Measurements from ENCODE around the gene NTF3.
A peak's percentile ranks its signal among the peaks of the same experiment; 100 is the strongest.

The NTF3 gene

DNA sequence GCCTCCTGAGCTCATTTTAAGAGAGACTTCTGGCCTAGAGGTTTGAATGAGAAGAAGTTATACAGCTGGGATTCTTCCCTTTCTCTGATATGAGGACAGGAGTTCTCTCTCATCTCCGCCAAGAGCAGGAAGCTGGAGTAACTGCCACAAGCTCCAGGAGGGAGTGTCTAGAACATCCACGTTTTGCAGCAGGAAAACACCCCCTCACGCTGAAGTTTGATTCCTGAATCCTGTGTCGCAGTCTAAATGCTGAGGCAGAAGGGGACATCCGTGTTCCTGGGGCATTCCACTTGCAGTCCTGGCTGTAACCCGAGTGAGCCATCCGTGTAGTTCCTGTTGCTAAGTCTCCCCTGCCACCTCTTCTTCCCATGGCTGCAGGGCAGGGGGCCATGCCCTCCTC is 38.3 kb downstream of the NTF3 start:
- TF ChIP-seq Cebpa-rat (IDR thresholded peaks at IDR 0.05): no peak
- no peaks in the 10 kb centered on the region for H3K9me3 ChIP-seq
- no peaks in the 10 kb centered on the region for H4K20me1 ChIP-seq
- no peaks in the 10 kb centered on the region for H3K36me3 ChIP-seq
- H3K4me1 ChIP-seq: no peaks in the 10 kb centered on the region
- H3K9ac ChIP-seq: no peak overlapping the region
- H3K27me3 ChIP-seq: no peaks in the 10 kb centered on the region
- H3K4me2 ChIP-seq: no peak overlapping the region
- H3K27ac ChIP-seq: no peak overlapping the region
- H3K4me3 ChIP-seq: no peak overlapping the region

GRCh38 chr12:5470703-5471102 is 38.8 kb downstream of the NTF3 start:
- Histone ChIP-seq H3K4me1 (no peaks in the 10 kb centered on the region), H3K9me3 (no peaks in the 10 kb centered on the region), H3K9ac (no peak overlapping the region), H4K20me1 (no peaks in the 10 kb centered on the region), H3K27ac (no peak overlapping the region), H3K4me2 (no peak overlapping the region), H3K27me3 (no peaks in the 10 kb centered on the region), H3K4me3 (no peak overlapping the region), H3K36me3 (no peaks in the 10 kb centered on the region)
- no peak for TF ChIP-seq Cebpa-rat (IDR thresholded peaks at IDR 0.05)

- Histone ChIP-seq H3K4me2 (no peak overlapping the region), H3K36me3 (no peaks in the 10 kb centered on the region), H3K4me1 (peaks cover 9% of the 10 kb centered on the region), H4K20me1 (no peaks in the 10 kb centered on the region), H3K4me3 (no peak overlapping the region), H3K9ac (no peak overlapping the region), H3K9me3 (no peaks in the 10 kb centered on the region), H3K27ac (no peak overlapping the region), H3K27me3 (no peaks in the 10 kb centered on the region)
- TF ChIP-seq Cebpa-rat (IDR thresholded peaks at IDR 0.05): no peak
Measured at GRCh38 chr12:5473076-5473782, 41.3 kb downstream of the NTF3 start.

GRCh38 chr12:5473783-5474116 is 41.8 kb downstream of the NTF3 start:
- H3K27me3 ChIP-seq: no peaks in the 10 kb centered on the region
- peaks cover 14% of the 10 kb centered on the region for H3K4me1 ChIP-seq
- H3K27ac ChIP-seq: no peak overlapping the region
- no peak overlapping the region for H3K4me2 ChIP-seq
- H4K20me1 ChIP-seq: no peaks in the 10 kb centered on the region
- no peak for TF ChIP-seq Cebpa-rat (IDR thresholded peaks at IDR 0.05)
- H3K36me3 ChIP-seq: no peaks in the 10 kb centered on the region
- H3K9ac ChIP-seq: no peak overlapping the region
- no peak overlapping the region for H3K4me3 ChIP-seq
- H3K9me3 ChIP-seq: no peaks in the 10 kb centered on the region

DNA sequence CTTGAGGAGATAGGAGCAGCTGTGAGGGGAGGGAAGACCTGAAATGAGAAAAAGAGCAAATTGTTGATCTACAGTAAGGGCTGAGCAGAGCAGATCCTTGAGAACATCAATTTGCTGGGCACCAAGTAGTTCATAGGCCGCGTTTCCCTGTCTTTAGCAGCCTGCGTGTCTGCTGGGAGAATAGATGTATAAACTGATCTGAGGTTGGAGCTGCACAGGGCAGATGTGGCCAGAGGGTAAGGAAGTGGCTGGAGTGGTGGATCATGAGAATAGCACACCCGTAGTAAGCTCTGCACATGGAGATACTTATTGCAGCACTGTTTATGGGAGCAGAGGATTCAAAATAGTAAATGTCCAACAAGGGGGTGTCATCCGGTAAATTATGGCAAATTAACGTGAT is 44.4 kb downstream of the NTF3 start:
- H3K4me3 ChIP-seq: no peak overlapping the region
- no peaks in the 10 kb centered on the region for H3K36me3 ChIP-seq
- H3K4me1 ChIP-seq: peaks cover 14% of the 10 kb centered on the region
- no peaks in the 10 kb centered on the region for H3K9me3 ChIP-seq
- H3K27me3 ChIP-seq: no peaks in the 10 kb centered on the region
- no peak overlapping the region for H3K9ac ChIP-seq
- no peak for TF ChIP-seq Cebpa-rat (IDR thresholded peaks at IDR 0.05)
- H3K4me2 ChIP-seq: no peak overlapping the region
- no peak overlapping the region for H3K27ac ChIP-seq
- H4K20me1 ChIP-seq: no peaks in the 10 kb centered on the region

DNA sequence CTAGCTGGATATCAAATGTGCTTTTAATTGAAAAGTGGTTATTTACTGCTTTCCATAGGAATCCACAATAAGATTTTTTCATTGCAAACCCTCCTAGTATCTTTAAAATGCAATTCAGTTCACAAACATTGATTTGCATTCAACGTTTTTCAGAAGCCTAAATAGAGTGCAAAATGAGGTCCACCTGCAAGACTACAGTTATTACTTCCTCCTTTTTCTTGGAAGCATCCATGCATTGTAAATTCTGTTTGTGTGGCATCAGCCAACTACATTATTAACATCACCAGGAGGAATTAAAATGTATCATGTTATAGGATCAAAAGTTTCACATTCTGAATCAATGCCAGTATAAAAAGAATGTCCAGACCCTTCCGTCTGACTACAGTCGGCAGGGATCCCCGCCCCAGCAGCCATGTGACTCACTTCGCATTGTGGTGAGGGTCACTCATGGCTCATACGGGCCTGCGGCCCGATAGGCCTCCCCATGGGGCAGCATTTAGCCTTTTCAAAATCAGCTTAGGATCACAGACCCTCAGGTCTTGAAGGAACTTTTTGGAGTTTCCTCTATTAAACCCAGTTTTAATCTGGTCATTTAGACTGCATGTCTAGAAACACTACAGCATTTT is 46.3 kb downstream of the NTF3 start:
- H3K9ac ChIP-seq: no peak overlapping the region
- no peaks in the 10 kb centered on the region for H3K9me3 ChIP-seq
- H3K4me2 ChIP-seq: peak overlapping the region; percentile 46; the same call in 1 of the 2 replicates
- no peaks in the 10 kb centered on the region for H3K27me3 ChIP-seq
- H3K4me3 ChIP-seq: no peak overlapping the region
- H3K27ac ChIP-seq: peak overlapping the region; percentile 42; the same call in 1 of the 2 replicates
- H3K36me3 ChIP-seq: no peaks in the 10 kb centered on the region
- no peak for TF ChIP-seq Cebpa-rat (IDR thresholded peaks at IDR 0.05)
- no peaks in the 10 kb centered on the region for H4K20me1 ChIP-seq
- H3K4me1 ChIP-seq: peaks cover 14% of the 10 kb centered on the region

- no peaks in the 10 kb centered on the region for H3K36me3 ChIP-seq
- H3K4me3 ChIP-seq: no peak overlapping the region
- H4K20me1 ChIP-seq: no peaks in the 10 kb centered on the region
- no peak for TF ChIP-seq Cebpa-rat (IDR thresholded peaks at IDR 0.05)
- no peak overlapping the region for H3K4me2 ChIP-seq
- H3K27me3 ChIP-seq: no peaks in the 10 kb centered on the region
- no peak overlapping the region for H3K27ac ChIP-seq
- H3K9me3 ChIP-seq: no peaks in the 10 kb centered on the region
- peaks cover 14% of the 10 kb centered on the region for H3K4me1 ChIP-seq
- no peak overlapping the region for H3K9ac ChIP-seq
Measured at GRCh38 chr12:5479761-5480160, 47.9 kb downstream of the NTF3 start.

- H3K27ac ChIP-seq: no peak overlapping the region
- no peaks in the 10 kb centered on the region for H3K27me3 ChIP-seq
- H3K9me3 ChIP-seq: no peaks in the 10 kb centered on the region
- no peak overlapping the region for H3K9ac ChIP-seq
- TF ChIP-seq Cebpa-rat (IDR thresholded peaks at IDR 0.05): no peak
- no peaks in the 10 kb centered on the region for H4K20me1 ChIP-seq
- H3K4me3 ChIP-seq: no peak overlapping the region
- H3K36me3 ChIP-seq: no peaks in the 10 kb centered on the region
- no peak overlapping the region for H3K4me2 ChIP-seq
- peaks cover 14% of the 10 kb centered on the region for H3K4me1 ChIP-seq
Measured at GRCh38 chr12:5480218-5480937, 48.5 kb downstream of the NTF3 start.

DNA sequence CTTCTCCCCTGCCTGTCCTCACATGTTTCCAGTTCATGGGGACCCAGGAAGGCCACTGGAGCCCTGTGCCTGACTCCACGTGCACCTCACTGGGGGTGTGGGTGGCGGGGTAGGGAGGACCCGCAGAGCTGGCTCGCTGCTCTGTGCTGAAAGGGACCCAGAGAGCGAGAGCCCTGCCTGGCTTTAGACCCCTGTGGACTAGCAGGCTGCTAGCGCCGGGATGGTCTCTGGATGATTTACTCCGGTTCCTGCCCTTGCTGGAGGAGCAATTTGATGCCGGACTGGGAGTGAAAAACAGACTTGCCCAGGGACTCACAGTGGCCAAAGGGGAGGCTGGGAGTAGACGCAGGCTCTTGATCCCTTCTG is 49.0 kb downstream of the NTF3 start:
- Histone ChIP-seq H3K4me2 (no peak overlapping the region), H3K27me3 (no peaks in the 10 kb centered on the region), H3K9ac (no peak overlapping the region), H3K36me3 (no peaks in the 10 kb centered on the region), H3K9me3 (no peaks in the 10 kb centered on the region), H3K27ac (no peak overlapping the region), H3K4me1 (peaks cover 14% of the 10 kb centered on the region), H4K20me1 (no peaks in the 10 kb centered on the region), H3K4me3 (no peak overlapping the region)
- no peak for TF ChIP-seq Cebpa-rat (IDR thresholded peaks at IDR 0.05)

DNA sequence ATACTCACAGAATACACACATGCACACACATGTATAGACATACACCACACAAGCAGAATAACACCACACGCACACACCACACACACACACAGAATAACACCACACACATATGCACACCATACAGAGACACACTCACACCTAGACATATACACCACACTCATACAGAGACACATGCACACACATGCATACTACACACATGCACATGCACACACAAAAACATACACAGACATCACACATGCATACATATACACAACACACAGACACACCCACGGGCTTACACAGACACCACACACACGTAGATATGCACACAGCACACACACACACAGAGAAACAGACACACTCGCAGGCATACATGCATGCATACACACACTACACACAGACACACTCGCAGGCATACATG is 49.7 kb downstream of the NTF3 start:
- Histone ChIP-seq H3K36me3 (no peaks in the 10 kb centered on the region), H3K9ac (no peak overlapping the region), H3K27ac (no peak overlapping the region), H3K27me3 (no peaks in the 10 kb centered on the region), H4K20me1 (no peaks in the 10 kb centered on the region), H3K4me1 (peaks cover 14% of the 10 kb centered on the region), H3K9me3 (no peaks in the 10 kb centered on the region), H3K4me2 (no peak overlapping the region), H3K4me3 (no peak overlapping the region)
- TF ChIP-seq Cebpa-rat (IDR thresholded peaks at IDR 0.05): no peak

Data from BLaER1 (cell line).